Measurements from ENCODE around the gene AKAP13.

Gene AKAP13

GRCh38 chr15:85693277-85693676, 312.9 kb downstream of the AKAP13 start:
- ChIA-PET CTCF (interaction anchor here (1.4 to 1.6 kb wide), 2 partner anchors 9 to 36 kb away, joined by 3 read pairs; no protein-coding TSS in a partner anchor), POLR2A (no interaction called here)
- no peak overlapping the region for H3K4me3 ChIP-seq (ENCODE audit: low read depth, low read length)
- no peak for TF ChIP-seq CTCF (IDR thresholded peaks at IDR 0.05; ENCODE audit: insufficient read depth, low read length, missing control alignments)
- no peak for DNase-seq (ENCODE audit: low read depth, low spot score)

GRCh38 chr15:85694091-85694490, 313.7 kb downstream of the AKAP13 start:
- CTCF ChIA-PET, result interaction anchor here (1.4 kb wide), 1 partner anchor 9 kb away, joined by 3 read pairs; no protein-coding TSS in a partner anchor
- H3K4me3 ChIP-seq (ENCODE audit: low read depth, low read length), result no peak overlapping the region
- POLR2A ChIA-PET, result no interaction called here
- TF ChIP-seq CTCF (IDR thresholded peaks at IDR 0.05; ENCODE audit: insufficient read depth, low read length, missing control alignments), result no peak
- DNase-seq (ENCODE audit: low read depth, low spot score), result no peak

- CTCF ChIA-PET, result interaction anchor here (1.2 to 1.6 kb wide), 2 partner anchors 84 to 139 kb away, joined by 3 to 4 read pairs; no protein-coding TSS in a partner anchor
These were observed 320.4 kb downstream of the AKAP13 start for GRCh38 chr15:85700767-85701166.

GRCh38 chr15:85702321-85703101, 322.1 kb downstream of the AKAP13 start:
- ChIA-PET CTCF (interaction anchor here (0.9 to 1.3 kb wide), 3 partner anchors 13 to 390 kb away, joined by 3 to 4 read pairs (median 3); no protein-coding TSS in a partner anchor), POLR2A (no interaction called here)
- H3K4me3 ChIP-seq (ENCODE audit: low read depth, low read length), result no peak overlapping the region
- no peak for TF ChIP-seq CTCF (IDR thresholded peaks at IDR 0.05; ENCODE audit: insufficient read depth, low read length, missing control alignments)
- no peak for DNase-seq (ENCODE audit: low read depth, low spot score)

More at GRCh38 chr15:85700767-85701166, 320.4 kb downstream of the AKAP13 start:
- DNase-seq (ENCODE audit: low read depth, low spot score), result no peak
- no peak overlapping the region for H3K4me3 ChIP-seq (ENCODE audit: low read depth, low read length)
- POLR2A ChIA-PET, result no interaction called here
- no peak for TF ChIP-seq CTCF (IDR thresholded peaks at IDR 0.05; ENCODE audit: insufficient read depth, low read length, missing control alignments)

- no peak overlapping the region for H3K4me3 ChIP-seq (ENCODE audit: low read depth, low read length)
- no peak for DNase-seq (ENCODE audit: low read depth, low spot score)
- ChIA-PET POLR2A (no interaction called here), CTCF (no interaction called here)
- no peak for TF ChIP-seq CTCF (IDR thresholded peaks at IDR 0.05; ENCODE audit: insufficient read depth, low read length, missing control alignments)
These were observed 323.7 kb downstream of the AKAP13 start for GRCh38 chr15:85704066-85704465.

- no peak for TF ChIP-seq CTCF (IDR thresholded peaks at IDR 0.05; ENCODE audit: insufficient read depth, low read length, missing control alignments)
- H3K4me3 ChIP-seq (ENCODE audit: low read depth, low read length), result no peak overlapping the region
- no peak for DNase-seq (ENCODE audit: low read depth, low spot score)
- ChIA-PET POLR2A (no interaction called here), CTCF (interaction anchor here (0.9 kb wide), 1 partner anchor 408 kb away, joined by 3 read pairs; no protein-coding TSS in a partner anchor)
These were observed 324.5 kb downstream of the AKAP13 start for GRCh38 chr15:85704720-85705429.
